H9 (cell line): ENCODE results near the gene LRP5. TPM values are rescaled to one million over a fixed set of nuclear protein-coding genes. Genes with fewer than 3 reads are reported as not detected.

Experiments used
- DNase-seq: peaks from one replicate; pipeline ENCODE4 v3.0.0-alpha.2; 2017
- H2AFZ ChIP-seq: one replicate; pipeline ENCODE4 v1.6.1; 2013; ENCODE audit warnings: mild to moderate bottlenecking, low read length, control low read depth, moderate library complexity
- H2AK5ac ChIP-seq: 2 replicates; pipeline ENCODE4 v1.6.1; 2013; ENCODE audit warnings: low read length, control low read depth, mixed read lengths; ENCODE audit not compliant: insufficient read length
- H2BK120ac ChIP-seq: one replicate; pipeline ENCODE4 v1.6.1; 2013; ENCODE audit warnings: low read depth, mild to moderate bottlenecking, low read length, control low read depth, inconsistent platforms; ENCODE audit not compliant: poor library complexity, severe bottlenecking
- H2BK12ac ChIP-seq: 2 replicates; pipeline ENCODE4 v1.6.1; 2013; ENCODE audit warnings: low read length, control low read depth, mixed read lengths, low read depth; ENCODE audit not compliant: insufficient read length
- H2BK15ac ChIP-seq: 2 replicates; pipeline ENCODE4 v1.6.1; 2013; ENCODE audit warnings: low read depth, low read length, control low read depth
- H2BK20ac ChIP-seq: one replicate; pipeline ENCODE4 v1.6.1; 2013; ENCODE audit warnings: low read depth, mild to moderate bottlenecking, low read length, control low read depth, inconsistent platforms; ENCODE audit not compliant: poor library complexity, severe bottlenecking
- H2BK5ac ChIP-seq: 2 replicates; pipeline ENCODE4 v1.6.1; 2013; ENCODE audit warnings: low read length, control low read depth, mixed read lengths; ENCODE audit not compliant: insufficient read length
- H3K14ac ChIP-seq: 2 replicates; pipeline ENCODE4 v1.6.1; 2013; ENCODE audit warnings: low read length, control low read depth; ENCODE audit not compliant: insufficient read depth
- H3K18ac ChIP-seq: 2 replicates; pipeline ENCODE4 v1.6.1; 2013; ENCODE audit warnings: low read depth, mild to moderate bottlenecking, mixed read lengths, low read length, control low read depth; ENCODE audit not compliant: insufficient read length
- H3K23ac ChIP-seq: 2 replicates; pipeline ENCODE4 v1.6.1; 2013; ENCODE audit warnings: low read length, control low read depth, mixed read lengths, low read depth; ENCODE audit not compliant: insufficient read length
- H3K23me2 ChIP-seq: 2 replicates; pipeline ENCODE4 v1.6.1; 2013; ENCODE audit warnings: low read depth, mild to moderate bottlenecking, mixed read lengths, low read length, control low read depth; ENCODE audit not compliant: insufficient read length, poor library complexity, severe bottlenecking
- H3K27ac ChIP-seq: 2 replicates; pipeline ENCODE4 v1.5.1; 2013; ENCODE audit warnings: low read length, control low read depth, mixed read lengths, low read depth; ENCODE audit not compliant: insufficient read length
- H3K27me3 ChIP-seq: 2 replicates; pipeline ENCODE4 v1.6.1; 2013; ENCODE audit warnings: low read length, control low read depth, inconsistent platforms; ENCODE audit not compliant: insufficient read depth
- H3K4ac ChIP-seq: 2 replicates; pipeline ENCODE4 v1.6.1; 2013; ENCODE audit warnings: low read depth, mild to moderate bottlenecking, control low read depth, inconsistent platforms, low read length, moderate library complexity
- H3K4me1 ChIP-seq: 2 replicates; pipeline ENCODE4 v1.6.1; 2013; ENCODE audit warnings: low read length, control low read depth, inconsistent platforms; ENCODE audit not compliant: insufficient read depth
- H3K4me2 ChIP-seq: 2 replicates; pipeline ENCODE4 v1.6.1; 2013; ENCODE audit warnings: low read length, control low read depth, mixed read lengths; ENCODE audit not compliant: insufficient read length, insufficient read depth
- H3K56ac ChIP-seq: 2 replicates; pipeline ENCODE4 v1.6.1; 2013; ENCODE audit warnings: low read depth, mild to moderate bottlenecking, mixed read lengths, low read length, control low read depth; ENCODE audit not compliant: insufficient read length
- H3K79me1 ChIP-seq: 2 replicates; pipeline ENCODE4 v1.6.1; 2013; ENCODE audit warnings: low read depth, mild to moderate bottlenecking, moderate library complexity, low read length, control low read depth, inconsistent platforms; ENCODE audit not compliant: insufficient read depth, poor library complexity, severe bottlenecking
- H3K79me2 ChIP-seq: 2 replicates; pipeline ENCODE4 v1.6.1; 2013; ENCODE audit warnings: low read length, control low read depth, inconsistent platforms; ENCODE audit not compliant: insufficient read depth
- H3K9ac ChIP-seq: 2 replicates; pipeline ENCODE4 v1.6.1; 2013; ENCODE audit warnings: low read length, control low read depth, mixed read lengths; ENCODE audit not compliant: insufficient read length; ENCODE audit errors: extremely low read depth
- H3K9me3 ChIP-seq: one replicate; pipeline ENCODE4 v1.6.1; 2013; ENCODE audit warnings: low read depth, low read length, inconsistent platforms; ENCODE audit not compliant: control insufficient read depth
- H3T11ph ChIP-seq: one replicate; pipeline ENCODE4 v1.6.1; 2013; ENCODE audit warnings: mild to moderate bottlenecking, low read length, control low read depth, inconsistent platforms
- H4K20me1 ChIP-seq: one replicate; pipeline ENCODE4 v1.6.1; 2013; ENCODE audit not compliant: control insufficient read depth, insufficient read length, insufficient read depth
- H4K5ac ChIP-seq: 2 replicates; pipeline ENCODE4 v1.6.1; 2013; ENCODE audit warnings: low read depth, mild to moderate bottlenecking, mixed read lengths, low read length, control low read depth; ENCODE audit not compliant: insufficient read length
- H4K8ac ChIP-seq: replicated peaks from 2 replicates; pipeline ENCODE4 v1.6.1; 2013; ENCODE audit warnings: low read length, control low read depth, mixed read lengths, low read depth; ENCODE audit not compliant: insufficient read length
- H4K91ac ChIP-seq: 2 replicates; pipeline ENCODE4 v1.6.1; 2013; ENCODE audit warnings: low read depth, mild to moderate bottlenecking, moderate library complexity, mixed read lengths, low read length, control low read depth; ENCODE audit not compliant: insufficient read length
- H3K27ac Mint-ChIP-seq, 3 experiments: 2 replicates in 2 of 3; 3 replicates in 1 of 3; pipeline ENCODE4 v1.8.0; 2020 to 2021; ENCODE audit warnings: mixed read lengths in 3 of 3, mild to moderate bottlenecking in 1 of 3, moderate library complexity in 1 of 3
- H3K27me3 Mint-ChIP-seq: 2 replicates; pipeline ENCODE4 v1.8.0; 2021; ENCODE audit warnings: low read depth, mild to moderate bottlenecking, moderate library complexity, mixed read lengths
- H3K36me3 Mint-ChIP-seq, 3 experiments: 2 replicates in 2 of 3; 3 replicates in 1 of 3; pipeline ENCODE4 v1.8.0; 2020 to 2021; ENCODE audit warnings: low read depth in 3 of 3, mixed read lengths in 3 of 3; ENCODE audit not compliant: insufficient read depth in 1 of 3
- H3K4me1 Mint-ChIP-seq, 2 experiments: 2 replicates each; pipeline ENCODE4 v1.8.0; 2020; ENCODE audit warnings: mixed read lengths in 2 of 2
- H3K4me3 Mint-ChIP-seq, 2 experiments: 2 replicates in 1 of 2; 3 replicates in 1 of 2; pipeline ENCODE4 v1.8.0; 2020 to 2021; ENCODE audit warnings: mild to moderate bottlenecking in 2 of 2, mixed read lengths in 2 of 2, moderate library complexity in 1 of 2
- H3K9me3 Mint-ChIP-seq, 2 experiments: 2 replicates in 1 of 2; 3 replicates in 1 of 2; pipeline ENCODE4 v1.8.0; 2020; ENCODE audit warnings: mild to moderate bottlenecking in 2 of 2, mixed read lengths in 2 of 2, moderate library complexity in 1 of 2
- CTCF ChIP-seq: fragments of 200-600 bp; sonication (generic); conservative IDR thresholded peaks from 3 replicates; pipeline ENCODE4 v1.8.0; 2021; ENCODE audit warnings: antibody characterized with exemption, mild to moderate bottlenecking
- WGBS: extraction: QIAGEN DNeasy Blood & Tissue Kit; methylation state at CpG from one replicate; pipeline ENCODE4 v1.1.7; 2013; ENCODE audit warnings: missing lambda C conversion rate, low lambda C conversion rate, mixed read lengths; ENCODE audit not compliant: insufficient read length; ENCODE audit errors: extremely low coverage; 5-methylcytosine and 5-hydroxymethylcytosine counted together
- total RNA-seq: library from RNA; stranded (reverse); gene quantifications from 2 replicates; pipeline ENCODE4 v1.2.1, GENCODE V29; 2021

Gene LRP5
- total RNA-seq, 1 experiment from 2014 or later = 38.4 TPM

- Histone ChIP-seq H3K56ac (no peak overlapping the region), H2BK120ac (no peak overlapping the region), H2AFZ (no peak overlapping the region), H3K14ac (no peak overlapping the region), H3K79me2 (no peaks in the 10 kb centered on the region), H2BK15ac (no peak overlapping the region), H4K8ac (no peak overlapping the region), H3K4me1 (no peaks in the 10 kb centered on the region; the same call in 1 of the 2 replicates), H3K23ac (no peak overlapping the region), H3K79me1 (no peaks in the 10 kb centered on the region), H3K4ac (no peak overlapping the region), H3K9ac (no peak overlapping the region), H4K20me1 (no peaks in the 10 kb centered on the region), H3T11ph (no peak overlapping the region), H2BK12ac (no peak overlapping the region), H3K18ac (no peak overlapping the region), H3K23me2 (no peaks in the 10 kb centered on the region), H2BK5ac (no peak overlapping the region), H2AK5ac (no peak overlapping the region), H2BK20ac (no peak overlapping the region), H4K5ac (no peak overlapping the region), H3K9me3 (no peaks in the 10 kb centered on the region), H3K4me2 (no peak overlapping the region), H3K27ac (no peak overlapping the region), H3K27me3 (no peaks in the 10 kb centered on the region), H4K91ac (no peak overlapping the region)
- no peak overlapping the region for H3K4me3 Mint-ChIP-seq
- H3K27me3 Mint-ChIP-seq = peaks cover 4% of the 10 kb centered on the region
- no peak for DNase-seq
- peaks cover 3% of the 10 kb centered on the region in 2 experiments; a peak in 1 of 4 replicates for H3K4me1 Mint-ChIP-seq
- H3K36me3 Mint-ChIP-seq = no peaks in the 10 kb centered on the region; a peak in 1 of 7 replicates
- WGBS = no CpG with 5 or more reads among the region's 5 CpGs
- no peak overlapping the region; a peak in 1 of 7 replicates for H3K27ac Mint-ChIP-seq
- H3K9me3 Mint-ChIP-seq = peaks cover 4% of the 10 kb centered on the region in 2 experiments; a peak in 3 of 5 replicates
- no peak for TF ChIP-seq CTCF
These were observed 32.7 kb upstream of the LRP5 start for GRCh38 chr11:68279676-68280075.
